Measurements from ENCODE around the gene RP9. TPM values are rescaled to one million over a fixed set of nuclear protein-coding genes. Genes with fewer than 3 reads are reported as not detected.

The RP9 gene
- total RNA-seq, 1 donor: 6.5 TPM

DNA sequence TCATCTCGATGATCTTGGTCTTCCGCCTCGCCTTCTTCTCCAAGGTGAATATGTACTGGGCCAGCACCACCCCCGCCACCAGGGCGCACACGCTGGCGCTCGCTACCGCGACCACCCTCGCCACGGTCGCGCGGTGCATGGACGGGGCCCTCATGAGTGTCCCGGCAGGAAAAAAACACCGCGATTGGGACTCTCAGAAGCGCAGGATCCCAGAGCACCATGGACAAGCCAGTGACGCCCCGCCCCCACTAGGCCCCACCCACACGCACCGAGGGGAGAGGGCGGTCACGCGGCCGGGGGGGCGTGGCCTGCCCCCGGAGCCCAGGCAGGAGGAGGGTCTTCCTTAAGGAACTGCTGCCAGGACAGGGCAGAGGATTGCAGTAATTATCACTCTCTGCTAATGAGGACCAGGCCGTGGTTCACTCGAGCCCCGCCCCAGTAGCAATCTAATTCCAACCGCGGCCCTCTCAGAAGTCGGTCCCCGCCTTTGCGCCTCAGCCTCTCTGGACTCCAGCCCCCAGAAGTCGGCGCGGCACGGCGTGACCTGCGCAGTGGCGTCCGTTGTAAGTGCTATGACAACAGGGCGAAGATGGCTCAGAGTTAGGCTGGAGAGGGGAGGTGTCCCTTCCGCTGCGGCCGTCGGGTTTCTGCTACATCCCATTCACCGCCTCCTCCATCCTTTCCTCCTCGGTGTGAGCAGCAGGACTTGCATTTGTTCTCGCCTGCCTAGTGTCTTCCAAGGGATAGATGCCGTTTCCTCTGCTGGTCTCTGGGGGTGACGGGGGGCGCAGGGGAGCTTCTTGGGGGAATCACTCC is 20.0 kb upstream of the RP9 start, which contains the start of gene BBS9:
BBS9 (plus strand) TSS at position 575 of the 816 bp plus-strand sequence. CDS start 16,689 bp downstream, outside the sequence.
- no peaks in the 10 kb centered on the region for H3K9me3 ChIP-seq (ENCODE audit: low read depth, low read length)
- peaks cover 9% of the 10 kb centered on the region for H3K4me1 ChIP-seq (ENCODE audit: insufficient read depth, low read length)
- peaks cover 9% of the 10 kb centered on the region for H3K79me2 ChIP-seq (ENCODE audit: insufficient read depth, low read length)
- H2AFZ ChIP-seq (ENCODE audit: low read length): peak within 1 kb of the TSS; percentile 96
- H3K27ac ChIP-seq (ENCODE audit: low read depth, low read length): peak within 1 kb of the TSS; percentile 72
- DNase-seq (ENCODE audit: insufficient read length, low spot score, missing footprints): peak; percentile 96
- TF ChIP-seq, protein P1, sequence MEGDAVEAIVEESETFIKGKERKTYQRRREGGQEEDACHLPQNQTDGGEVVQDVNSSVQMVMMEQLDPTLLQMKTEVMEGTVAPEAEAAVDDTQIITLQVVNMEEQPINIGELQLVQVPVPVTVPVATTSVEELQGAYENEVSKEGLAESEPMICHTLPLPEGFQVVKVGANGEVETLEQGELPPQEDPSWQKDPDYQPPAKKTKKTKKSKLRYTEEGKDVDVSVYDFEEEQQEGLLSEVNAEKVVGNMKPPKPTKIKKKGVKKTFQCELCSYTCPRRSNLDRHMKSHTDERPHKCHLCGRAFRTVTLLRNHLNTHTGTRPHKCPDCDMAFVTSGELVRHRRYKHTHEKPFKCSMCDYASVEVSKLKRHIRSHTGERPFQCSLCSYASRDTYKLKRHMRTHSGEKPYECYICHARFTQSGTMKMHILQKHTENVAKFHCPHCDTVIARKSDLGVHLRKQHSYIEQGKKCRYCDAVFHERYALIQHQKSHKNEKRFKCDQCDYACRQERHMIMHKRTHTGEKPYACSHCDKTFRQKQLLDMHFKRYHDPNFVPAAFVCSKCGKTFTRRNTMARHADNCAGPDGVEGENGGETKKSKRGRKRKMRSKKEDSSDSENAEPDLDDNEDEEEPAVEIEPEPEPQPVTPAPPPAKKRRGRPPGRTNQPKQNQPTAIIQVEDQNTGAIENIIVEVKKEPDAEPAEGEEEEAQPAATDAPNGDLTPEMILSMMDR (IDR thresholded peaks at IDR 0.05; ENCODE audit: extremely low read depth, low read depth, low read length): no peak
- peak within 1 kb of the TSS; percentile 96 for H3K4me2 ChIP-seq (ENCODE audit: insufficient read depth, low read length)
- H3K4me3 ChIP-seq (ENCODE audit: insufficient read depth, low read length): peak within 1 kb of the TSS; percentile 92
- no peaks in the 10 kb centered on the region for H4K20me1 ChIP-seq (ENCODE audit: insufficient read depth, low read length)
- H3K27me3 ChIP-seq (ENCODE audit: insufficient read depth, low read length): no peaks in the 10 kb centered on the region
- no peaks in the 10 kb centered on the region for H3K36me3 ChIP-seq (ENCODE audit: insufficient read depth, low read length)

DNA sequence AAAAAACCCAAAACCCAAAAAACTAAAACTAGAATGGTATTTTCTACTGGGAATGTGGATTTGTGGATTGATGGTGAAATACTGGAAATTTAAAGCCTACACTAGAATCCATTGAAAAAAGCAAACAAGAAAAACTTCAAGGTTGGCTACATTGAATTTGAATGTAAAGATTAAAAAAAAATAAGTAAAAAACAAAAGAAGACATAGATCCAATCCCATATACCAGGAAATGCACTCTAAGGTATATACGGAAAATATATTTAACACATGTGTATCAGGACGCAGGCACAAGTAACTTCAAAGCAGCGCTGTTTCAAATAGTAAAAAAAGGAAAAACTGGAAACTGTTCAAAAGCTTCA is 19.4 kb upstream of the RP9 start:
- Histone ChIP-seq H3K27ac (ENCODE audit: low read depth, low read length) (peak overlapping the region; percentile 72), H4K20me1 (ENCODE audit: insufficient read depth, low read length) (no peaks in the 10 kb centered on the region), H3K36me3 (ENCODE audit: insufficient read depth, low read length) (no peaks in the 10 kb centered on the region), H3K4me1 (ENCODE audit: insufficient read depth, low read length) (peaks cover 9% of the 10 kb centered on the region), H2AFZ (ENCODE audit: low read length) (peak overlapping the region; percentile 96), H3K27me3 (ENCODE audit: insufficient read depth, low read length) (no peaks in the 10 kb centered on the region), H3K9me3 (ENCODE audit: low read depth, low read length) (no peaks in the 10 kb centered on the region), H3K4me3 (ENCODE audit: insufficient read depth, low read length) (peak overlapping the region; percentile 92), H3K4me2 (ENCODE audit: insufficient read depth, low read length) (peak overlapping the region; percentile 96), H3K79me2 (ENCODE audit: insufficient read depth, low read length) (peaks cover 9% of the 10 kb centered on the region)
- DNase-seq (ENCODE audit: insufficient read length, low spot score, missing footprints): peak; percentile 60
- TF ChIP-seq, protein P1 (IDR thresholded peaks at IDR 0.05; ENCODE audit: extremely low read depth, low read depth, low read length): no peak

- TF ChIP-seq, protein P1 (IDR thresholded peaks at IDR 0.05; ENCODE audit: extremely low read depth, low read depth, low read length): no peak
- H2AFZ ChIP-seq (ENCODE audit: low read length): no peak overlapping the region
Measured at GRCh38 chr7:33127085-33127484, 17.9 kb upstream of the RP9 start.

GRCh38 chr7:33118383-33118782 is 9.2 kb upstream of the RP9 start:
- H2AFZ ChIP-seq (ENCODE audit: low read length): no peak overlapping the region
- no peaks in the 10 kb centered on the region for H3K79me2 ChIP-seq (ENCODE audit: insufficient read depth, low read length)
- no peaks in the 10 kb centered on the region for H3K36me3 ChIP-seq (ENCODE audit: insufficient read depth, low read length)
- H3K4me1 ChIP-seq (ENCODE audit: insufficient read depth, low read length): no peaks in the 10 kb centered on the region
- DNase-seq (ENCODE audit: insufficient read length, low spot score, missing footprints): no peak
- no peak overlapping the region for H3K4me2 ChIP-seq (ENCODE audit: insufficient read depth, low read length)
- H3K9me3 ChIP-seq (ENCODE audit: low read depth, low read length): no peaks in the 10 kb centered on the region
- H3K27ac ChIP-seq (ENCODE audit: low read depth, low read length): no peak overlapping the region
- peaks cover 12% of the 10 kb centered on the region for H3K27me3 ChIP-seq (ENCODE audit: insufficient read depth, low read length)
- H4K20me1 ChIP-seq (ENCODE audit: insufficient read depth, low read length): no peaks in the 10 kb centered on the region
- no peak overlapping the region for H3K4me3 ChIP-seq (ENCODE audit: insufficient read depth, low read length)
- TF ChIP-seq, protein P1 (IDR thresholded peaks at IDR 0.05; ENCODE audit: extremely low read depth, low read depth, low read length): no peak

More at GRCh38 chr7:33127085-33127484, 17.9 kb upstream of the RP9 start:
- no peak overlapping the region for H3K4me3 ChIP-seq (ENCODE audit: insufficient read depth, low read length)
- no peak for DNase-seq (ENCODE audit: insufficient read length, low spot score, missing footprints)
- peaks cover 9% of the 10 kb centered on the region for H3K4me1 ChIP-seq (ENCODE audit: insufficient read depth, low read length)
- H3K4me2 ChIP-seq (ENCODE audit: insufficient read depth, low read length): no peak overlapping the region
- no peak overlapping the region for H3K27ac ChIP-seq (ENCODE audit: low read depth, low read length)
- no peaks in the 10 kb centered on the region for H4K20me1 ChIP-seq (ENCODE audit: insufficient read depth, low read length)
- no peaks in the 10 kb centered on the region for H3K36me3 ChIP-seq (ENCODE audit: insufficient read depth, low read length)
- no peaks in the 10 kb centered on the region for H3K27me3 ChIP-seq (ENCODE audit: insufficient read depth, low read length)
- H3K9me3 ChIP-seq (ENCODE audit: low read depth, low read length): no peaks in the 10 kb centered on the region
- peaks cover 7% of the 10 kb centered on the region for H3K79me2 ChIP-seq (ENCODE audit: insufficient read depth, low read length)

Data from osteoblast (primary cell).